ENCODE results near the gene SENP5. TPM values are rescaled to one million over a fixed set of nuclear protein-coding genes. Genes with fewer than 3 reads are reported as not detected.
"Not testable (repeated sequence)": the region's sequence is repeated elsewhere in the genome, so short reads cannot be mapped to it uniquely, and the experiment has no call there.

The SENP5 gene
- polyA plus RNA-seq, 6 donors from 2014 or later, result 4.3 to 15.4 (median 13.4) TPM

- Mint-ChIP-seq H3K27ac (peak overlapping the region in 1 of 6 donors; percentile 65), H3K27me3 (peaks cover 4 to 14% (median 4%) of the 10 kb centered on the region in 3 donors), H3K4me1 (no peaks in the 10 kb centered on the region), H3K9me3 (no peaks in the 10 kb centered on the region), H3K36me3 (no peaks in the 10 kb centered on the region), H3K4me3 (no peak overlapping the region)
- DNase-seq, result no peak
- no peak for ATAC-seq (ENCODE audit: low read depth in 2 of 2)
Observed at GRCh38 chr3:196849180-196849741, 18.5 kb upstream of the SENP5 start.

GRCh38 chr3:196863000-196863399, 4.7 kb upstream of the SENP5 start:
- DNase-seq; H3K36me3 Mint-ChIP-seq; H3K4me3 Mint-ChIP-seq; ATAC-seq (ENCODE audit: low read depth in 2 of 2); H3K9me3 Mint-ChIP-seq: not testable (repeated sequence)
- H3K27ac Mint-ChIP-seq, result peak overlapping the region in 1 of 6 donors; percentile 57
- H3K4me1 Mint-ChIP-seq, result peaks cover 0 to 10% (median 4%) of the 10 kb centered on the region in 3 donors
- peaks cover 0 to 11% (median 0%) of the 10 kb centered on the region in 3 donors for H3K27me3 Mint-ChIP-seq

GRCh38 chr3:196867155-196867506, 589 bp upstream of the SENP5 start:
- H3K27ac Mint-ChIP-seq, result peak overlapping the region; percentile 69 to 97 (median 96)

GRCh38 chr3:196868297-196868661, 559 bp downstream of the SENP5 start:
- Mint-ChIP-seq H3K27me3 (no peaks in the 10 kb centered on the region), H3K9me3 (peaks cover 0 to 2% (median 0%) of the 10 kb centered on the region in 7 donors), H3K4me3 (peak overlapping the region; percentile 91 to 97 (median 96)), H3K4me1 (peaks cover 10 to 39% (median 15%) of the 10 kb centered on the region in 3 donors), H3K27ac (peak overlapping the region; percentile 80 to 99 (median 96)), H3K36me3 (no peaks in the 10 kb centered on the region)
- DNase-seq, result peak; percentile 2
- peak; percentile 6 to 9 for ATAC-seq (ENCODE audit: low read depth in 2 of 2)

More at GRCh38 chr3:196867155-196867506, 589 bp upstream of the SENP5 start:
- Mint-ChIP-seq H3K4me1 (peaks cover 9 to 33% (median 14%) of the 10 kb centered on the region in 3 donors), H3K4me3 (peak overlapping the region; percentile 87 to 96 (median 92)), H3K36me3 (no peaks in the 10 kb centered on the region), H3K27me3 (no peaks in the 10 kb centered on the region), H3K9me3 (peaks cover 0 to 4% (median 2%) of the 10 kb centered on the region in 7 donors)
- ATAC-seq (ENCODE audit: low read depth in 2 of 2), result no peak
- DNase-seq, result no peak

GRCh38 chr3:196872316-196872715, 4.6 kb downstream of the SENP5 start:
- H3K36me3 Mint-ChIP-seq, result no peaks in the 10 kb centered on the region
- no peak for DNase-seq
- no peaks in the 10 kb centered on the region for H3K27me3 Mint-ChIP-seq
- no peak overlapping the region for H3K27ac Mint-ChIP-seq
- H3K9me3 Mint-ChIP-seq, result no peaks in the 10 kb centered on the region
- H3K4me3 Mint-ChIP-seq, result peak overlapping the region in 1 of 8 donors; percentile 82
- ATAC-seq (ENCODE audit: low read depth in 2 of 2), result no peak
- peaks cover 17 to 46% (median 27%) of the 10 kb centered on the region in 3 donors for H3K4me1 Mint-ChIP-seq

- H3K4me1 Mint-ChIP-seq, result peaks cover 30 to 40% (median 31%) of the 10 kb centered on the region in 3 donors
- not testable (repeated sequence) for H3K4me3 Mint-ChIP-seq; H3K9me3 Mint-ChIP-seq; DNase-seq; ATAC-seq (ENCODE audit: low read depth in 2 of 2); H3K36me3 Mint-ChIP-seq; H3K27me3 Mint-ChIP-seq
- peak overlapping the region in 4 of 6 donors; percentile 17 to 76 (median 38) for H3K27ac Mint-ChIP-seq
Observed at GRCh38 chr3:196874511-196875094, 6.9 kb downstream of the SENP5 start.

GRCh38 chr3:196875258-196875657, 7.5 kb downstream of the SENP5 start:
- H3K27ac Mint-ChIP-seq, result peak overlapping the region in 2 of 6 donors; percentile 8 to 57
- H3K9me3 Mint-ChIP-seq, result no peaks in the 10 kb centered on the region
- DNase-seq (no peak), ATAC-seq (ENCODE audit: low read depth in 2 of 2) (no peak)
- no peaks in the 10 kb centered on the region for H3K27me3 Mint-ChIP-seq
- peaks cover 27 to 33% (median 30%) of the 10 kb centered on the region in 3 donors for H3K4me1 Mint-ChIP-seq
- no peak overlapping the region for H3K4me3 Mint-ChIP-seq
- H3K36me3 Mint-ChIP-seq, result no peaks in the 10 kb centered on the region

- H3K27ac Mint-ChIP-seq, result peak overlapping the region in 2 of 6 donors; percentile 47 to 59
- H3K36me3 Mint-ChIP-seq, result no peaks in the 10 kb centered on the region
- peaks cover 15 to 29% (median 24%) of the 10 kb centered on the region in 3 donors for H3K4me1 Mint-ChIP-seq
- no peak for DNase-seq
- no peak for ATAC-seq (ENCODE audit: low read depth in 2 of 2)
- no peak overlapping the region for H3K4me3 Mint-ChIP-seq
- no peaks in the 10 kb centered on the region for H3K27me3 Mint-ChIP-seq
- no peaks in the 10 kb centered on the region for H3K9me3 Mint-ChIP-seq
Observed at GRCh38 chr3:196883361-196883760, 15.6 kb downstream of the SENP5 start.

GRCh38 chr3:196886144-196886543, 18.4 kb downstream of the SENP5 start:
- Mint-ChIP-seq H3K27me3 (no peaks in the 10 kb centered on the region), H3K4me1 (peaks cover 14 to 31% (median 17%) of the 10 kb centered on the region in 3 donors), H3K4me3 (no peak overlapping the region), H3K9me3 (no peaks in the 10 kb centered on the region), H3K36me3 (no peaks in the 10 kb centered on the region), H3K27ac (peak overlapping the region in 1 of 6 donors; percentile 33)
- no peak for ATAC-seq (ENCODE audit: low read depth in 2 of 2)
- DNase-seq, result no peak

- DNase-seq, result no peak
- Mint-ChIP-seq H3K9me3 (no peaks in the 10 kb centered on the region), H3K36me3 (no peaks in the 10 kb centered on the region), H3K4me3 (no peak overlapping the region), H3K4me1 (peaks cover 6 to 19% (median 9%) of the 10 kb centered on the region in 3 donors), H3K27me3 (no peaks in the 10 kb centered on the region), H3K27ac (peak overlapping the region in 2 of 6 donors; percentile 19 to 32)
- no peak for ATAC-seq (ENCODE audit: low read depth in 2 of 2)
Observed at GRCh38 chr3:196889844-196890708, 22.4 kb downstream of the SENP5 start.

- Mint-ChIP-seq H3K4me1 (peaks cover 5 to 16% (median 6%) of the 10 kb centered on the region in 3 donors), H3K27ac (peak overlapping the region in 2 of 6 donors; percentile 47 to 72), H3K27me3 (no peaks in the 10 kb centered on the region), H3K4me3 (peak overlapping the region in 1 of 8 donors; percentile 41), H3K36me3 (peaks cover 0 to under 1% of the 10 kb centered on the region in 2 donors), H3K9me3 (no peaks in the 10 kb centered on the region)
- DNase-seq (no peak), ATAC-seq (ENCODE audit: low read depth in 2 of 2) (no peak)
Observed at GRCh38 chr3:196894557-196895295, 27.0 kb downstream of the SENP5 start.

GRCh38 chr3:196896229-196896628, 28.5 kb downstream of the SENP5 start:
- no peak for DNase-seq
- ATAC-seq (ENCODE audit: low read depth in 2 of 2), result no peak
- Mint-ChIP-seq H3K4me1 (peaks cover 1 to 11% (median 1%) of the 10 kb centered on the region in 3 donors), H3K27ac (no peak overlapping the region), H3K9me3 (no peaks in the 10 kb centered on the region), H3K4me3 (peak overlapping the region in 1 of 8 donors; percentile 68), H3K36me3 (peaks cover 0 to 12% of the 10 kb centered on the region in 2 donors), H3K27me3 (no peaks in the 10 kb centered on the region)

GRCh38 chr3:196901768-196902167, 34.0 kb downstream of the SENP5 start:
- H3K27me3 Mint-ChIP-seq, result no peaks in the 10 kb centered on the region
- no peak for DNase-seq
- H3K36me3 Mint-ChIP-seq, result peaks cover 18 to 25% of the 10 kb centered on the region in 2 donors
- H3K27ac Mint-ChIP-seq, result peak overlapping the region in 1 of 6 donors; percentile 36
- H3K9me3 Mint-ChIP-seq, result no peaks in the 10 kb centered on the region
- no peak overlapping the region for H3K4me3 Mint-ChIP-seq
- ATAC-seq (ENCODE audit: low read depth in 2 of 2), result no peak
- no peaks in the 10 kb centered on the region for H3K4me1 Mint-ChIP-seq

All from naive B cell (primary cell).